ENCODE data around the gene TBC1D5.
"Not testable (repeated sequence)": the region's sequence is repeated elsewhere in the genome, so short reads cannot be mapped to it uniquely, and the experiment has no call there.

Gene TBC1D5

DNA sequence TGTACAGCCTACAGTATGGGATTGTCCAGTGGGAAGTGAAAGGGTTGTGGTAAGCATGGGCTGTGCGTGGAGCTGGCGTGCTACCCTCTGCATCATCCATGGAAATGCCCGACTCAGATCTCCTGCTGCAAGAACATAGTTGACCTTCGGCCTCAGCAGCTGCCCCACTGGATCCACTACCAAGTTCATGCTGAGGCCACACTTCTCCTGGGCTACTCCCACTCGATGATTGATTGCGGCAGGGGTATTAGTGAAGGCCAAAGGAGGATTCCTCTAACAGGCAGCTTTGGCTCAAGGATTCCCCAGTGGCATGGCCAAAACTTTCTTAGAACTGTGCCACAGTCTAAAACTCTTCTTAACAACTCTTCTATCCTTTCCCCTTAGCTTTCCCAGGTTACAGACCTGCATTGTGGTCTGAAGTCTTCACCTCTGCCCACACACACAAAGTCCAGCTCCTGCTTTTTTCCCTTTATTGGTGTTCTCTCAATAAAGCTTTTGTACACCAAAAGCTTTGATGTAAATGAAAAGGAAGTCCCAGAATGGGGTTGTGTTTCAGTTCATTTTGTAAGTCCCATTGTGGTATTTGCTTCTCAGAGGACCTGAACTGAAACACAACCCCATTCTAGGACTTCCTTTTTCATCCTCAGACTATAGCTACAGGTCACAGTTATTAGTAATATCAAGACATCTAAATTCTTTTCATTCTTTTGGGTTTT is 4.9 kb upstream of the TBC1D5 start:
- peak; percentile 18 to 21 for DNase-seq

DNA sequence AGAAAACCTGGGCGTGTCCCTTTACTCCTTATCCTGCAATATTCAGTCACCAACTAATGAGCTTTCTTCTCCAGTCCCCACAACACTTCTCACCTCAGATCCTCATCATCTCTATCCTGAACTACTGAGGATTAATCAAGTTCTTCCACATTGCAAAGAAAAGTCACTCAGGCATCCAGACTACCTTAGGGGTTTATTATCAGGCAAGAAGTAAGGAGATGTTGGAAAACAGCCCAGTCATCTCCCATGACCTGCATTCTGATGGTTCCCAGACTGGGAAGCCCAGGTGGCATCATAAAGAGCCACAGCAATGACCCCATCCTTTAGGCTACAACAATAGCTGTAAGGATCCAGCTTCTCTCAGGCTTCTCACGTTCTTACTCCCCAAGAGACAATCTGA is 3.5 kb upstream of the TBC1D5 start:
- DNase-seq = no peak

DNA sequence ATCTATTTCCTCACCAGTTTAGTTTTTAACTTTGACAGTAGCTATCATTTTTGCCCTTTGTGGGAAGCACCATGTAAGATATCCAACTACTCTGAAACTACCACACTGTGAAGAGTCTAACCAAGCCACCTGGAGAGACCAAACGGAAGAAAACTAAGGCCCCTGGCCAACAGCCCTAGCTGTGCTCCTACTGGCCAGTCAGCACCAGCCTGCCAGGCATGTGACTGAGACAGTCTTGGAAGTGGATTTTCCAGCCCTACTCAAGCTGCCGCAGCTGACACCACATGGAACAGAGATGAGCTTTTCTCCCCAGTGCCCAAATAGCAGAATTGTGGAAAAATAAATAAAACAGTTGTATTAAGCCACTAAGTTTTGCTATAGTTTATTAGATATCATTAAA is 2.9 kb upstream of the TBC1D5 start:
- DNase-seq = no peak

DNA sequence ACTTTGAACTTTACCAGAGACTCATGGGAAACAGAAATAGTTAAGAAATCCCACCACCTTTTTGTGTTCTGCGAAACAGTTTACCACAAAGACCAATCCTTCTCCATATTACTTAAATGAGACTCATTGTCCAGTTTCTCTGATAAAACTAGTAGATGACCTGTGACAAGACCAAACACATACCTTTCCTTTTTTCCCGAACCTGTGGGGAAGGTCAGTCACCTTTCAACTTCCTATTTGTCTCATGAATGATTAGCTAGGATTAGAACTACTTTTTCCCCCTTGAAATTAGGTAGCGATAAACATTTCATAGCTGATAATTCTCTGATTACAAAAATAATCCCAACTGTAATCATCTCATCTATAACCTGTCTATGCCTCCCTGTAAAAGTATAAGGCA is 2.3 kb upstream of the TBC1D5 start:
- DNase-seq = no peak

DNA sequence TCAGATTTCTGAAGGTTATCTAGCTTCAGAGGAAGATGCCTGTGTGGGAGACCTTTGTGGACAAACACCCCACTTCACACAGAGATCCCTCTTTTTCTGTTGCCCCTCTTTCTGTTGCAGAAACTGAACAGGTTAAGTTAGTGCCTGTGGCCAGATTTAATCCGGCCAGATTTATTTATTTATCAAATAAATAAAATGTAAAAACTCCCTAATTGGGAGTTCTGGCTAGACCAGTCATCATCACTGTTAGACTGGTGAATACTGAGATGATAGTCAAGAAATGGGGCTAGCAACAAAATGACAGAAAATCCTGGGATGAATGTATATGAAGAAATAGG is 1.2 kb upstream of the TBC1D5 start:
- DNase-seq = no peak

DNA sequence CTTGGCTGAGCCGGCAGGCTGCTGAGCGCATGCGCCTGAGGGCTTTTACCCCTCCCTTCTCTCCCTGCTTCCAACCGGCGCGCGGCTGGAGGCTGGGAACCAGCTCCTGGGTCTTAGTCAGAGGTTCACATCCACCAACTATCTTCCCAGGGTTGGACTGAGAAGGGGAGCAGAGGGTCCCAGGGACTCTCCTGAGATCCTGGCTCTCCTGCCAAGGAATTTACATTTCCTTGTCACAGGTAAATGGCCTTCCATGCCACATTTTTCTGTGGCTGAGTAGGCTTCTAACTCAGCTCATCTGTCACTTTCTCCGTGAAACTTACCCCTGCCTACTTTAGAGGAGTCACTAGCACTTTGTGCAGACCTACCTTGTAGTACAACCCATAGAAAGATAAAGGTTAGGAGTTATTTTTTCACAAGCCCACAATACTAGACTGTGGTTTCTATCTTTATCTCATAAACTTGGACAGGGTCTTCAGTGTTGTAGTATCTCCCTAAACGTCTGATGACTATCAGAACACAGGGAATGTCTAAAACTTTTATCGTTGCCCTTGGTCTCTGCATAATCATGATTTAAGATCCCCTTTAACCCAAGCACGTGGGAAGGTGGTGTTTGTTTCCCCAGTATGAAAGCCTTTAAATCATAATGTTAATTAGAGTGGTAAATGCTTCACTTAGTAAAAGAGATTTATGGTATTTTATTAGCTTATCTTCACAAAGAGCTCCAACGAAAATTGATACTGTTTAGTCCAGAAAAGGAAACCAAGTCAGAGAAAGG is 638 bp upstream of the TBC1D5 start:
- no peak for DNase-seq

DNA sequence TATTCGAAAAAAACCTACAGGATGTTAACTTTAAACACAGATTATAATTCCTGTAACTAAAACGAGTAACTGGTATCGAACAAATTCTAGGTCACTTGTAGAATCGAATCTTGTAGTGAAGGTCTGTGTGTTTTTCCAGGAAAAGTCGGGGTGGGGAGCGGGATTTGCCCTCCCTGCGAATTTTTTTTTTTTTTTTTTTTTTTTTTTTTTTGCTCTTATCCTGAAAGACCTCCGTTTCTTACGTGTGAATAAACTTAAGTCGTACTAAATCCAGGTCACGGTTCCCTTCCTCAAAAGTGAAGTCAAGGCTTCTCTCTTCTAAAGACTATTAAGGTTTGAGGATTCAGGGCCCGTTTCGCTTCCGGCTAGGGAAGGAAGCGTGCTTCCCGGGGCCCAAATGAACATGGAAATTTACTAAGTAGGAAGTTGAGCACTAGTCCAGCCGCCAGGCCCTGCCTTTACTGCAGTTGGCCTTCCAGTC is 770 bp downstream of the TBC1D5 start:
- DNase-seq = peak; percentile 81 to 86

DNA sequence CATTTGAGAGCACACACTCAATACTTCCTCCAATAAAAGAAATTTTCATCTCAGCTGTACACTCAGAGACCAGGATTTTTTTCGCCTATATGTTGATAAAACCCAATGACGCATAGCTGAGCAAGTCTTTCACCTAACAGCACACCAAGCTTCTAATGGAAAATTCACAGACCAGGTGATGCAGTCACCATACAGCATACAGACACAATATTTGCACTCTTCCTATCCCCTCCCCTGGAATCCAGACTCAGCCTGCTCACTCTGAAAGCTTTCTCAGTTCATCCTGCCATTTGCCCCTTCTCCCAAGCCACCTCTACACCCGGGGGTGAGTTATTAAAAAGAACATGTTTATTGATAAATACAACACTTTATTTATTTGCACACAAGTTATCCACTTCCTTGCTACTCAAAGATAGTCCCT is 1.7 kb downstream of the TBC1D5 start:
- peak; percentile 53 to 64 for DNase-seq

DNA sequence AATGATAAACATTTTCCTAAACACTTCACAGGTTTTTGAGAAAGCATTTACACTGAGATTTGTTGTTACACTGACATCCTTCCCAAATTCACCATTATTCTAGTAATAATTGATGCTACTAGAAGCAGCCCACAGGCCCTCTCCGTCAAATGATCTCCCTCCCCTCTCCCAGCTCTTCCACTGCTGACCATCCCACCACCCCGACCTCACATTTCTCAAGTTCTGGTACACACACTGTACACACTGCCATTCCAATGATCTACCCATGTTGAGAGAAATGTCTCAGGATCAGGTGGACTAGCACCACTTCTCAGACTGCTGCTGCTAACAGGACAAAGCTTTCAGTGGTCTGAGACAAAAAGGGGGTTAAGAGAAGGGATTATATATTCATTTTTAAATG is 3.5 kb downstream of the TBC1D5 start:
- peak in 1 of 2 experiments; percentile 30 for DNase-seq

DNA sequence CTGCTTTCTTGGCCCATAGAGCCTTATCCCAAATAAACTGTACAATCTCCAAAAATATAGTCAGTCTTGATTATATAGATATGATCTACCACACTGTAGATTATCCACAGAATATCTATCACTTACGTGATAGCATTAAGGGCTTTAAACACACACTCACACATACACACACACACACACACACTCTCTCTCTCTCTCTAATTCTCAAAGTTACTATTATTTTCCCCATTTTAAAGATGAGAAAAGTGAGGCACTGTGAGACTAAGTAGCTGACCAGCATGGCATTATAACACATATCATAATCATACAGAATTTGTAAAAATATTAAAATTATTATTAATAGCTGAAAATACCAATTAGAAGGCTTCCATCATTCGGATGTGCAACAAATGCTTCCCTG is 4.2 kb downstream of the TBC1D5 start:
- no peak for DNase-seq

DNA sequence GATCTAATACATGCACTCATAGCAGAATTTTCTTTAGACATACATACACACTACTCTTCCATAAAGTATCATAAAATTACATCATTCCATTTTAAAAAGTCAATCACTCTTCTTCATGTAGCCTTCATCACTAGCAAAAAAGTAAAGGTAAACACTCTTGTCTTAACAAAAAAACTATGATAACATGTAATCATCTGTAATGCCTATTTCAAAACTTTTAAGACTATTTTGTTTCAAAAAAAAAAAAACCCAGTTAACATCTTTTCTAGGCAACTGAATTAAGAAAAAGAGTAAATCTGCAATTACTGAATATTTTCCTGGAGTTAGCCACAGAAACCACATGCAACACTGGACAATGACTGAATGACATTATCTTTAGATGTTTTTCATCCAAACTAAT is 4.8 kb downstream of the TBC1D5 start:
- DNase-seq = no peak

DNA sequence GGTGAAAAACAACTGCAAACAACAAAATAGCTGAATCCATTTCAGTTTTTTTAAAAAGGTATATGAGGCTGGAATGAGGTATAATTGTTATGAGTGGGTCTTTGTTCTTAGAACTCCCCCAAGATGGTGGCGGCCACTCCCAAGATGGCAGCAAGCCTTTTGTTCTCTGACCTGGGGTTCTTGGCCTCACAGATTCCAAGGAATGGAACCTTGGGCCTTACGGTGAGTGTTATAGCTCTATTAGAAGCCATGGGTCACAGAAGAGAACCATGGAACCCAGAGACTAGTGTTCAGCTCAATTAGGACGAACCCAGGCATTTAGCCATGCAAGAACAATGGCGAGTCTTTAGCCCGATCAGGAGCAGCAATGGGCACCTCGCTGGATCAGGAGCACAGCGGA is 7.1 kb downstream of the TBC1D5 start:
- DNase-seq = not testable (repeated sequence)

DNA sequence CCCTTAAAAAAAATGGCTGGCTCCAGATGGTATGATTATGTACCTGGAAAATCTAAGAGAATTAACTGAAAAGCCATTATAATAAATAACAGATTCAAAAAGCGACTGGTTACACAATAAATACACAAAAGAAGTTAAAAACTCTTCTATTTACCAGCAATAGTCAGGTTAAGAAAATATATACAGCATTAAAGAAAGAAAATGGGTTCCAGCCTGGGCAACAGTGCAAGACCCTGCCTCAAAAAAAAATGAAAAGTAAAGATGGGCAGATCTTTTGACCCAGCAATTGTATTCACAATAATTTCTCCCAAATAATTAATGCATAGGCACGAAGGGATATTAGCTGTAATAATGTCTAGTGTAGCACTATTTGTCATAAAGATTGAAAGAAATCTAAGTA is 8.7 kb downstream of the TBC1D5 start:
- no peak for DNase-seq

DNA sequence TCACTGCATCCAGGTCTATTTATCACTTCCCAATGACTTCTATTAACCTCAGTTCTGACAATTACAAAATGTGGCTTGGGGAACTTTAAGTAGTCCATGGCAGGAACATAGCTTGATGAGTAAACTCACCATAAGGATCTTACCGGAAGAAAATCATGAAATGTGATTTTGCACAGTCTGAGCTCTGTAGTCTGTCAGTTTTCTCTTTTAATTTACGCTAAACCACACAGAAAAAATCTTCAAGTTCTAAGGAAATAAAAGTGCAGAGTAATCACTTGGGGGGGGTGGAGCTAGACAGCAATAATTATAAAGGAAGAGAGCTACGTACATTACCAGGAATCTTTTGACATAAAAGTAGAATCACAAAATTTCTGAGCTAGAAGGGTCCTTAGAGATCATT is 9.2 kb downstream of the TBC1D5 start:
- no peak for DNase-seq

DNA sequence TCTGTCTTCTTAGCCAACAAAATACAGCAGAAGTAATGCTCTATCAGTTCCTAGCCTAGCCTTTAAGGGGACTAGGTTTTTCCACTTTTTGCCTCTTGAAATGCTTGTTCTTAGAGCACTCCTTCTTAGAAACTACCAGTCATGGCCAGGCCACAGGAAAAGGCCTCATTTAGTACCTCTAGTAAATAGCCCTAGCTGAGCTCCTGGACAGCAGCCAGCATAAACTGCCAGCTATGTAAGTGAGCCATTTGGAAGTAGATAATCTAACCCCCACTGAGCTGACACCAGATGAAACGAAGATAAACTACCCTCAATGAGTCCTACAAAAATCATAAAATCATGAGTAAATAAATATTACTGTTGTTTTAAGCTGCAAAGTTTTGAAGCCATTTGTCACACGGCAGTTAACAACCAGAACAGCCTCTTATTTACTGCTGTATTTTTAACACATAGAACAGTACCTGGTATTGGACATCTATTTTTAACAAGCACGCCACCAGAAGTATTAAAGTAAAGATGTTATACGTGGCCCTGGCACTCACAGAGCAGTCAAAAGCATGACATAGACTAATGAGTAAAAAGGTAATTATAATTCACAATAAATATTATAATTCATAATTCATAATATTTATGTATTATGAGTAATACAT is 12.0 kb downstream of the TBC1D5 start:
- peak; percentile 15 to 38 for DNase-seq

DNA sequence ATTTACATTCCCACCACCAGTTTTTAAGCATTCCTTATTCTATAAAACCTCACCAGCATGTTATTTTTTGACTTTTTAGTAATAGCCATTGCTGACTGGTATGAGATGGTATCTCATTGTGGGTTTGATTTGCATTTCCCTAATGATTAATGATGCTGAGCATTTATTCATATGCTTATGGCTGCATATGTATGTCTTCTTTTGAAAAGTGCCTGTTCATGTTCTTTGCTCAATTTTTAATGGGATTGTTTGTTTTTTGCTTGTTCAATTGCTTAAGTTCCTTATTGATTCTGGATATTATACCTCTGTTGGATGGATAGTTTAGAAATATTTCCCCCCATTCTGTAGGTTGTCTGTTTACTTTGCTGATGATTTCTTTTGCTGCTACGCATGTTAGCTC is 16.1 kb downstream of the TBC1D5 start:
- no peak for DNase-seq

DNA sequence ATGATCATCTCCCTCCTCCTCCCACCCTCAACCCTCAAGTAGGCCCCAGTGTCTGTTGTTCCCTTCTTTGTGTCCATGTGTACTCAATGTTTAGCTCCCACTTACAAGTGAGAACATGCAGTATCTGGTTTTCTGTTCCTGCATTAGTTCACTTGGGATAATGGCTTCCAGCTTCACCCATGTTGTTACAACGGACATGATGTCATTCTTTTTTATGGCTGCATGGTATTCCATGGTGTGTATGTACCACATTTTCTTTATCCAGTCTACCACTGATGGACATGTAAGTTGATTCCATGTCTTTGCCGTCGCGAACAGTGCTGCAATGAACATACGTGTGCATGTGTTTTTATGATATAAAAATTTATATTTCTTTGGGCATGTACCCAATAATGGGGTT is 16.6 kb downstream of the TBC1D5 start:
- DNase-seq = not testable (repeated sequence)

DNA sequence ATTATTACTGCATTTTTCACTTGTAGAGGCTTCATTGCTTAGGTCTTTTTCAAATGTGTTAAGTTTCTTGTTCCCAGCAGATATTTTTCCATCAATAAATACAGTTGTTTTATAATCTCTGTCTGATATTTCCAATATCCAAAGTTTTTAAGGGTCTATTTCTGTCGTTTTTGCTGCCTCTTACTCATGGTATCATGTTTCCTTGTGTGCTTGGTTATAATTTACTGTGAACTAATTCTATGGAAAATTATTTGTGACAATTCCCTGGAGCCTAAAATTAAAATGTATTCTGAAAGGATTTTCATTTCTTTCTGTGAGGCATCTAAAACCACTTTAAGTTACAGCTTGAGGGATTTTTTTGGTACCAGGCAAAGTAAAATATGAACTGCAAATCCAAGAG is 17.5 kb downstream of the TBC1D5 start:
- no peak for DNase-seq

DNA sequence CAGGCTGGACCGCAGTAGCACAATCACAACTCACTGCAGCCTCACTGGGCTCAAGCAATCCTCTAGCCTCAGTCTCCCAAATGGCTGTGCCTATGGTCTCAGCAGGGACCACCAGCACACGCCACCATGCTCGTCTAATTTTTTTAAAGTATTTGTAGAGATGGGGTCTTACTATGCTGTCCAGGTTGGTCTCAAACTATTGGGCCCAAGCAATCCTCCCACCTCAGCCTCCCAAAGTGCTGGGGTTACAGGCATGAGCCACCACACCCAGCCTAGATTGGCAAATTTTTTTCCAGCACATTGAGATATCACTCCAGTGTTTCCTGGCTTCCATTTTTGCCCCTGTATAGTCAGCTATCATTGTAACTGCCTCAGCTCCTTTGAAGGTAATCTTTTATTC is 18.3 kb downstream of the TBC1D5 start:
- no peak for DNase-seq

DNA sequence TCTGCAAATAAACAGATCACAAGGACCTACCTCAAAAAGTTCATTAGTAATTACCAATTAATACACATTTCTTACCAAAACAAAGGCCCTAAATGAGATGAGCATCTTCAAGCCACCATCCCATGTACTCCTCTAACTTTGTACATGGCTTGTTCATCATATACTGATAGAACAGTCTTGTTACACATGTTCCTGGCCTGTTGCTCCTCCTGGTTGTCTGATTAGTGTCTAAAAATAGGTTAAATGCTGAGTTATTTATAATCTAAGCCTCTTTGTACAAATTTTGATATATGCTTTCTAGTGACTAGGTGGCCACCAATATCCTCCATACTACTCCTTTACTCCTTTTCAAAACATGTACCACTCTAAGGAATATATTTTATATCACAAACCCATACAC is 25.0 kb downstream of the TBC1D5 start:
- DNase-seq = no peak

DNA sequence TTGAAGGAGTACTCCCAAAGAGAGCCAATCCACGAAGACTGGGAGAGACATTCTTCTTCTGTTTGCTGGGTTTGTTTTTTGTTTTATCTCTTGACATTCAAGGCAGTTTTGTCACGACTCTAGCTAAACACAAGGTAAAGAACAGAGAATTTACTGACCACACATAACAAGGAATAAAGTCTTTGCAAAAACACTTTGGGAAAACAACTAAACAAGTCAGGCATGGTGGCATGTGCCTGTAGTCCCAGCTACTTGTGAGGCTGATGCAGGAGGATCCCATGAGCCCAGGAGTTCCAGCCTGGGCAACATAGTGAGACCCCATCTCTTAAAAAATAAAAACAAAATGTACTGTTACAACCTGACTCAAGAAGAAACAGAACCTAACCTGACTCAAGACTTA is 28.0 kb downstream of the TBC1D5 start:
- no peak for DNase-seq

DNA sequence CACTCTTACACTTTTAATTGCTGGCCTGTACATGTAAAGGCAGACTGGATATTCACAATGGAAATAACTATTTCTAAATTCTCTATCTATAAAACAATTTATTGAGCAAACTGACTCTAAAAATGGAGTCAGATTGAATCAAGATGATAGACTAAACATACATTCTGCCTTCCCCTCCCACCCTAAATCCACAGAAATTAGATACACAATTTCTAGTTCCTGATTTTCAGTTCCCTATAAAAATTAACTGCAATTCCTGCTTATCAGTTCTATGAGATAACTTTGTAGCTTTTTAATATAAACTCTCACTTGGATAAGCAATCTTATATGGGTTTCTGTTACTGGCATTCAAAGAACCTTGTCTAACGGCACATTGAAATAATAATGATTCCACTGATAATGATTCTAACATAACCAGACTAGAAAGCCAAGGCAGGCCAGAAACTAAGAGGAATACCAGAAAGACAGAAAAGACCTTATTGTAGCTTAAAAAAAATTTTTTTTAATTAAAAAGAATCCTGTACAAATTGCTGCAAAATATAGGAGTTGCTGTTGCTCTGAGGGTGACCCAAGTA is 33.1 kb downstream of the TBC1D5 start:
- no peak for DNase-seq

DNA sequence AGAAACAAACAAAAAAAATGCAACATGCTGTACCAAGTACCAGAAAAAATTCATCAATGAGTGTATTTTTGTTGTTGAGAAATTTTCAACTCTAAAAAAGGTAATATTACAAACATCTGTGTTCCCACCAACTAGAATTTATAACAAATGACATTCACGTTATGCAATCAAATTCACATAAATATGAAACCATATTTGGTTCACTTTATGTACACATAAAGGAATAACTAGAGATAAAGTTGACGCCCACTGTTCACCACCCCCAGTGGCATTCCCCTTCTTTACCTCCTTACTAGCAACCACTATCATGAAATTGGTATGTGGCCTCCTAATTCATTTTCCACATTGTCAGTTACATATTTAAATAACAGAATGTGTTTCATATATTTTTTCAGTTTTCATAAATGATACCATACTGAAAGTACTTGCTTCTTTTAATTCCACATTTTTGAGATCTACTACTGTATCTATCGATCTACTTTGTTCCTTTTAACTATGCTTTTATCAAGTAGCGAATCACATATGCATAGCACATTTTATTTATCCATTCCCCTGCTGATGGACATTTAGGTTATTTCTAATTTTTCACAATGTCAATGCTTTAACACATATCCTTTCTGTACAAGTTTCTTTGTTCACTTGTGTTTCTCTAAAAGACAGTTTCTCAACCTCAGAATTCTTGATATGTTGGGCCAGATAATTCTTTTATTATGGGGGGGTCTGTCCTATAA is 34.5 kb downstream of the TBC1D5 start:
- no peak for DNase-seq

All from Kasumi-1 (cell line).